HG03097 (cell line): ENCODE data around the gene KIAA0753.
"Not testable (repeated sequence)": the region's sequence is repeated elsewhere in the genome, so short reads cannot be mapped to it uniquely, and the experiment has no call there.

Source experiments
- ATAC-seq: cut with Tn5 transposase; IDR thresholded peaks from one replicate; pipeline ENCODE4 v1.9.1; 2021; ENCODE audit not compliant: unreplicated experiment, low FRiP score

The KIAA0753 gene

GRCh38 chr17:6603744-6604325 is 36.7 kb downstream of the KIAA0753 start:
- ATAC-seq = no peak

- ATAC-seq = no peak
Measured at GRCh38 chr17:6602141-6602540, 38.4 kb downstream of the KIAA0753 start.

GRCh38 chr17:6599364-6599763 is 41.1 kb downstream of the KIAA0753 start:
- no peak for ATAC-seq

- no peak for ATAC-seq
Measured at GRCh38 chr17:6597727-6598126, 42.8 kb downstream of the KIAA0753 start.

- ATAC-seq = no peak
Measured at GRCh38 chr17:6596941-6597340, 43.6 kb downstream of the KIAA0753 start.

- no peak for ATAC-seq
Measured at GRCh38 chr17:6596511-6596910, 44.0 kb downstream of the KIAA0753 start.

GRCh38 chr17:6596081-6596480 is 44.4 kb downstream of the KIAA0753 start:
- ATAC-seq = no peak

- ATAC-seq = not testable (repeated sequence)
Measured at GRCh38 chr17:6593371-6593770, 47.1 kb downstream of the KIAA0753 start.

GRCh38 chr17:6592173-6592572 is 48.3 kb downstream of the KIAA0753 start:
- ATAC-seq = no peak

GRCh38 chr17:6591599-6592158 is 48.8 kb downstream of the KIAA0753 start:
- ATAC-seq = no peak

GRCh38 chr17:6589266-6589946 is 51.1 kb downstream of the KIAA0753 start:
- no peak for ATAC-seq

- ATAC-seq = no peak
Measured at GRCh38 chr17:6588165-6588564, 52.3 kb downstream of the KIAA0753 start.

- ATAC-seq = no peak
Measured at GRCh38 chr17:6587310-6587709, 53.2 kb downstream of the KIAA0753 start.

GRCh38 chr17:6583411-6583810 is 57.1 kb downstream of the KIAA0753 start:
- ATAC-seq = no peak

GRCh38 chr17:6580625-6581024 is 59.9 kb downstream of the KIAA0753 start:
- no peak for ATAC-seq

- no peak for ATAC-seq
Measured at GRCh38 chr17:6578491-6578890, 62.0 kb downstream of the KIAA0753 start.

- no peak for ATAC-seq
Measured at GRCh38 chr17:6577686-6578263, 62.7 kb downstream of the KIAA0753 start.

- ATAC-seq = no peak
Measured at GRCh38 chr17:6576038-6576785, 64.3 kb downstream of the KIAA0753 start.

GRCh38 chr17:6575596-6575988 is 64.9 kb downstream of the KIAA0753 start:
- no peak for ATAC-seq

GRCh38 chr17:6574687-6575595 is 65.6 kb downstream of the KIAA0753 start:
- no peak for ATAC-seq
